Measurements from ENCODE around the gene CREBRF. TPM values are rescaled to one million over a fixed set of nuclear protein-coding genes. Genes with fewer than 3 reads are reported as not detected.
A peak's percentile ranks its signal among the peaks of the same experiment; 100 is the strongest.
"Not testable (repeated sequence)": the region's sequence is repeated elsewhere in the genome, so short reads cannot be mapped to it uniquely, and the experiment has no call there.

CREBRF gene
- polyA plus RNA-seq, 4 donors: 16.1 to 26.0 (median 20.7) TPM

DNA sequence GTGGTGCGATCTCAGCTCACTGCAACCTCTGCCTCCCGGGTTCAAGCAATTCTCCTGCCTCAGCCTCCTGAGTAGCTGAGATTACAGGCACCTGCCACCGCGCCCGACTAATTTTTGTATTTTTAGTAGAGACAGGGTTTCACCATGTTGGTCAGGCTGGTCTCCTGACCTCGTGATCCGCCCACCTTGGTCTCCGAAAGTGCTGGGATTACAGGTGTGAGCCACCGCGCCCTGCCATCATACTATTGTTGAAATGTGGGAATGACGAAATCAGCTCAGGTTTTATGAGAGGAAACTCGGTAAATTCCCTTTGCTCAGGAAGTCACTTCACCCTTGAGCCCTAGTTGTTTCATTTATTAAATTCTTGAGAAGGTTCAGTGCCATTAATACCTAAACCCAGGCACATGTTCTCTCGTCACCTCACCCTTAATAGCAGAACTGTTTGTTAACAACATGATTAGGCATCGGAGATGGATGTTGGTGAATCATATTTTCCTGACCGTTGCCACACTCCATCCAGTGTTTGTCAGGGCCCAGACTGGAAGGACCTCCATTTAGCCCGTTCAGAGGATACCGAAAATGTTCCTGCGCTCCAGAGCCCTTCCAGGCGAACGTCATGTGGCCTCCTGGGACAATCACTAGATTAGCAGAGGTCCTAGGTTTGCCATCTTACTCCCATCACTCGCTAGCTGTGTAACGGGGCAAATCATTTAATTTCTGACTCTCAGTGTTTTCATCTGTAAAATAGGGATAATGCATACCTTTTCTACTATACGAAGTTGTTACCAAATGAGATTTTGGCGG is 20.0 kb upstream of the CREBRF start:
- DNase-seq (ENCODE audit: low read depth in 4 of 4, low spot score in 3 of 4): no peak

DNA sequence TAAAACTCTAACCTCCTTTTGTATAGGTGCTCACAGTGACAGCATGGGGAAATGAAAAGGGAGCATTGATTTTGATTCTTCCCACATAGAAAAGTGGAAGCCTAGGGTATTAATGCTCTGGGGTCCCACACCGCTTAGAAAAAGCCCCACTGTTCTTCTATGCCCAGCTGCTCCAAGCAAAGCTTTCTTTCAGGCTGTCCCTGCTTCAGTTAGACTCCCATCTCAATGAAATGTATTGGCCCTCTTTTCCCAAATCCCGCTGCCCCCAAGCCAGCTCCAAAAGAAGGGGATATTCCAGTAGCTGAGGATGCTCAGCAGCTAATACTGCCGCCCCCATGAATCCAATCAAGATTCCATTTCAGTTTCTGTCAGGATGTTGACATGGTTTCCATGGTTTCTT is 17.0 kb upstream of the CREBRF start:
- no peak for DNase-seq (ENCODE audit: low read depth in 4 of 4, low spot score in 3 of 4)

DNA sequence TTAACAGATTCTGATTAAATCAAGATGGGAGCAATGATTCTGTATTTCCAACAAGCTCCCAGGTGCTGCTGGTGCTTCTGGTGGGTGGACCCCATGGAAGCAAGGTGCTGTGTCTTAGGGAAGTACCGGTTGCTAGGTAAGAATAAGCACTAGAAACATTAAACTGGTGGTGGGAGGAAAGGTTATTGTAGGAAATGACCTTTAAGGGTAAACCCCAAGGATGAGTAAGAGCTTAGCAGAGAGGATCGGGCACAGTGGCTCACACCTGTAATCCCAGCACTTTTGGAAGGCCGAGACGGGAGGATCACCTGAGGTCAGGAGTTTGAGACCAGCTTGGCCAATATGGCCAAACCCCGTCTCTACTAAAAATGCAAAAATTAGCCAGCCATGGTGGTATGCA is 16.2 kb upstream of the CREBRF start:
- DNase-seq (ENCODE audit: low read depth in 4 of 4, low spot score in 3 of 4): no peak

DNA sequence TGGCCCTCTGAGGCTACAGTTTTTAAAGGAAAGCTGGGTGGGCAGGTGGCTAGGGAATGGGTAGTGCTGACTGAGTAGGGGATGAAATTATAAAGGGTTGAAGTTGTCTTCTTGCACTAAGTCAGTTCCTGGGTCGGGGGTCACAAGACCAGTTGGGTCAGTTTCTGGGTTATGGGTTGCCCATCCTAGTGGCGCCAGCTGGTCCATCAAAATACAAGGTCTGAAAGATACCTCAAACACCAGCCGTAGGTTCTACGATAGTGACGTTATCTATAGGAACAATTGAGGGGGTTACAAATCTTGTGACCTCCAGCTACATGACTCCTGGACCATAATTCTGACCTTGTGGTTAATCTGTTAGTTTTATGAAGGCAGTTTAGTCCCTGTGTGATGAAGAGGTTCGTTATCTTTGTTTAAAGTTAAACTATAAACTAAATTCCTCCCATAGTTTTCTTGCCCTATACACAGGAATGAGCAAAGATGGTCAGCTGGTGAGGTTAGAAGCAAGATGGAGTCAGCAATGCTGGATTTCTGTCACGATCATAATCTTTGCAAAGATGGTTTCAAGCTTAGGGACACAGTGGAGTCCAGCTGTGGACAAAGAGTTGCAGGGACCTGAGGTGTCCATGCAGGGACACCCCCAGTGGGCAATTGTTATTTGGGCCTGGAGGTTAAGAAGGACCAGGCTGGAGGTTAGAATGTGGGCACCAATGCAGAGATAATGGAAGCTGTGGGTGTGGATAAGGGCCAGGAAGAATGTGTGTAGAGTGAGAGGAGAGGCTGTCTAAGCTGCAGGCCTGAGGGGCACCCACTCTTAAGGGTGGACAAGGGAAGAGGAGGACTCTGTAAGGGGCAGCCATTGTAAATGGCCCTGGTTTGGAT is 14.0 kb upstream of the CREBRF start:
- DNase-seq (ENCODE audit: low read depth in 4 of 4, low spot score in 3 of 4): no peak

DNA sequence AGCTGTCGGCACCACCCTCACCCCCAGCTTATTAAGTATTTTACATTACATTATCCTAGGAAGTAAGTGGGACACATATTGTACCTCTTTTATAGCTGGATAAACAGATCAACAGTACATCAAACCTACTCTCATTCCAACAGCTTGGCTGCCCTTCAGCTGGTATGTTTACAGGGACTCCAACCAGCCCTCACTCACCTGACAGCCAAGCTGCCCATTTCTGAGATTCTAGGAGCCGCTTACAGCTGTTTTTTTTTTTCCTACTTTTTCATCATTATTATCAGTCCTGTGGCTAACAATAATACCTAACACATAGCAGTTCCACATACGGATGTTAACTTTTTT is 13.4 kb upstream of the CREBRF start:
- DNase-seq (ENCODE audit: low read depth in 4 of 4, low spot score in 3 of 4): no peak

DNA sequence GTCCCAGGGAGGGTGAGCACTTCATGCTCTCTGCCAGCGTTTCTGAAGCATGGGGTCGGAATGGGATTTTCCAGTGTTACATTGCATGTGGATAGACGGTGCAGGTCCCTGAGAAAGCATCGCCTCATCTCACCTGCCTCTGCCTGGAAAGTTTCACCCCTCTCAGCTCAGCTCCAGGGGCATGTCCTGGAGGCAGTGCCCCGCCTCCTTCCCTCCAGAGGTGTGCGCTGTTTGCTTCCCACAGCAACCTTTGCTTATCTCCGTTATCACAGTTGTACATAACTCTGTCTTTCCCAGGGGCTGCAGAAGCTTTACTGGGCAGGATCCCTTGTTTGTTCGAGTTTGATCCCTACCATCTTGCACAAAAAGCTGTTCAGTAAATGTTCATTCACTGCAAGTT is 10.7 kb upstream of the CREBRF start:
- DNase-seq (ENCODE audit: low read depth in 4 of 4, low spot score in 3 of 4): no peak

DNA sequence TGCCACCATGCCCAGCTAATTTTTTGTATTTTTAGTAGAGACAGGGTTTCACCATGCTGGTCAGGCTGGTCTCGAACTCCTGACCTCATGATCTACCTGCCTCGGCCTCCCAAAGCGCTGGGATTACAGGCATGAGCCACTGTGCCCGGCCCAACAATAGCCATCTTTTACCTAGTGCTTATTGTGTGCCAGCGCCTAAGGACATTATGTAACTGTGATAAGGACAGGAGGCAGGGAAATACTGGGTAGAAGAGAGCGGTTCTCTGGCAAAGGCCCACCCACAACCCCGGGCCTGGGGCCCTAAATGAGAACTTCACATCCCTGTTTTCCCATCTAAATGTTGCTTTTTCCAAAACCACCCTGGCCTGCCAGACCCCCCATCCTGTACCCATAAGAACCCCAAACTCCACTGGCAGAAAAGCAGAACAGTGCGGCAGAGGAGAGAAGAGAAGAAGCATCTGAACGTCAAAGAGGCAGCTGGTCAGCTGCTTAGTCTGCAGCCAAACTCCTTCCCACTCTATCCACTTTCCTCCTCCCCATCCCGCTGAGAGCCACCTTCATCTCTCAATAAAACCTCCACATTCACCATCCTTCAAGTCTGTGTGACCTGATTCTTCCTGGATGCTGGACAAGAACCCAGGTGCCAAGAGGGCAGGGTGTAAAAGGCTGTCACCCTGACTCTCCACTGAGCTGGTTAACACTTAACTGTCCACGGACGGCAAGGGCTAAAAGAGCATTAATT is 8.9 kb upstream of the CREBRF start:
- DNase-seq (ENCODE audit: low read depth in 4 of 4, low spot score in 3 of 4): not testable (repeated sequence)

DNA sequence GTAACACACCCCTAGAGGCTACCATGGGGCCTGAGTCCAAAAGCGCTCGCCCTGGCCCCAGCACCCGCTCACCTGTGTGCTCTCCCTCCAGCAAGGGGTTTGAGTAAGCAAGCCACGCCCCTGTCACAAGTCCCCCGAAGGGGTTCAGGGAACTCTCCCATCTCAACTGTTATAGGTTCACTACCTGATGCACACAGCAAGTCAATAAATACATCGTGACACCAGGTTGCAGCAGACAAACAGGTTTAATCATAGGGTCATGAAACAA is 8.4 kb upstream of the CREBRF start:
- no peak for DNase-seq (ENCODE audit: low read depth in 4 of 4, low spot score in 3 of 4)

DNA sequence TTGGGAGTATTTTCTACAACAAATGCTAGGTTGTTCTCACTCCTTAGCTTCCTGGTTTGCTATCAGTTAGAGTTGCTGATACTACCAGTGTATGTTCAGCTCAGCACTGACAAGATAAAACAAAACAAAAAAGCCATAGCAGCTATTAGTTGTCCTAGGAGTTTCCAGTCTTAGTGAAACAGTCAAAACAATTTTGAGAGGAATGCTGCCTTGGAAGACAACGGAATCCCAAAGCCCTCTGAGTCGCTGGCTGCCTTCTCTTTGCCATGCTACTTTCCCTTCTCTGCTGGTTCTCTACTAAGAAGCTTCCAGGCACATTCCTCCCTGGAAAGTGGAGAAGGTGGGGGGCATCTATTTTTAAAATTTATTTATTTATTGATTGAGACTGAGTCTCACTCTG is 5.4 kb upstream of the CREBRF start:
- no peak for DNase-seq (ENCODE audit: low read depth in 4 of 4, low spot score in 3 of 4)

DNA sequence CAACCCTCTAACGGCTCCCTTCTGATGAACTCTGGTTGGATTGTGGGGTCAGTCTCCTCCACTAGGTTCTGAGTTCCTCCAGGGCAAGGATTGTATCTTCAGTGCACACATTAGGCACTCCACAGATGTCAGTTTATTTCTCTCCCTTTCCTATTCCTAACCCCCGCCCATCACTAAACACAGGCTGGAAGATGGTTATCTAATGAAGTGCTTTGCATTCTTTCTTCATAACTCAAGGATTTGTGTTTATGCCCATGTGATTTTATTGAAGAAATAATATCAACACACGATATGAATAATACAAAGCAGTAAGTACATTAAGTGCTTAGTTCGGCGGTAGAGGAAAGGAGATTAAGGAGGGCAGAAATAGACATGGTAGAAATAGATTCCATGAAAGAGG is 4.4 kb upstream of the CREBRF start:
- DNase-seq (ENCODE audit: low read depth in 4 of 4, low spot score in 3 of 4): no peak

DNA sequence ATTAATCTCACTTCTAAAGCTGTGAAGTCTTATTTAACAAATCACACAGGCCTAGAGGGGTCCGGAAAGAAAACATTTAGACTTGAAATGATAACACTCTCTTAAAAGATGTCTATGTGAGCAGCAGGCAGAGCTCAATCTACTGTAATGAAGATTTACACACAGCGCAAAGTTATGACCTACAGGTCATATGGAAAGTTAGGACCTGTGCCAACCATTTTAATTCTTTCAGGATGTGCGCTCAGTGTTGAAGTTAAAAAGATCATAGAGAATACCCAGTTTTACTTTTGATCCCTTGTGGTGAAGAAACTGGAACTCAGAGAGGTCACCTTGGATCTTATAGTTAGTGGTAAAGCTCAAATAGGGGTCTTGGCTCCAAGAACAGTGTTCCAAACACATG is 3.1 kb upstream of the CREBRF start:
- DNase-seq (ENCODE audit: low read depth in 4 of 4, low spot score in 3 of 4): no peak

DNA sequence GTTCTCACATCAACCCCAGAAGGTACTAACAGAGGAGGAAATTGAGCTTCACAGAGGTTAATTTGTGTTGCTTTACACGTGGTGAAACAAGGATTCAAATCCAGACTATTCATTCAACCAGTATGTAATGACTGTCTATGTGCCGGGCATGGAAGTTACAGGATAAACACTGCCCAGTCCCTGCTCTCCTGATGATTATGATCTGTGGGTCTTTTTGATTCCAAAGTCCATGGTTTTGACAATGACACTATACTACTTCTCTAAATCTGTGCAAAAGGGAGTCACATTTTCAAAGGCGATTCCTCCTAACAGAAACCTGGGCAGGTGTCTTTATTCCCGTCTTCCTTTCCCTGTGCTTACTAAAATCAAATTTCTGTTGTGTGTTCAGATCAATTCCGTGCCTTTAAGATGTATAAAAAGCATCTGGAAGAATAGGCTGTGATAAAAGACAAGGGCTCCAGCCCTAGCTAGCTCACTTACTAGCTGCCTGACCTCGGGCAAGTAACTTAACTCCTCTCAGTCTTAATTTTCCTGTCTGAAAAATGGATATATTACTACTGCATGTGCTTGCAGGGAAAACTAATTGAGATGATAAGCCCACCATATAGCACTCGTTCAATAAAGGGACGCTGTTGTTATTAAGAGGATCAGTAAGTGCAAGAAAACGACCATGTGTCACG is 970 bp upstream of the CREBRF start:
- DNase-seq (ENCODE audit: low read depth in 4 of 4, low spot score in 3 of 4): no peak

DNA sequence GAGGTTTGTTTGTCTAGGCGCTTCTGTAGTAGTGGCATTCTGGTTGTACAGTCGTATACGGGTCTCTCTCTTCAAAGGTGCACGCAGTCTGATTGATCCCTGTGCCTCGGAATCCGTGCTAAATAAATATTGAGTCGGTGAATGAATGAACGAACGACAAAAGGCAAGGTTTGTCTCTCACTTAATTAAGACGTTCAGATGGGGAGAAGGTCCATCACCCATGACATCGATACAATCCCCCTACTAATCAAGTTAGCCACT is 500 bp upstream of the CREBRF start:
- DNase-seq (ENCODE audit: low read depth in 4 of 4, low spot score in 3 of 4): no peak

DNA sequence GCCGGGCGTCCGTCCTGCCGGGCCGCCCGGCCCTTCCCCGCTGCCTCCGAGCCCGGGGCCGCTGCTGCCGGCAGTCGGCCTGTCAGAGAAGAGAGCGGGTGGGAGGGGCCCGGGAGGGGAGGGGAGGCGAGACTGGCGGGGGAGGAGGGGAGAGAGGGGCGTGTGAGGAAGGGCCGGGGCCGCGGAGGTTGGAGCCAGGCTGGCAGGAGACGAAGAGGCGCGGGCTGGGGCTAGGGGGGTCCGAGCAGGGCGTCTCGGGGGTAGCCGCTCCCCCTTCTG is 570 bp downstream of the CREBRF start:
- no peak for DNase-seq (ENCODE audit: low read depth in 4 of 4, low spot score in 3 of 4)

DNA sequence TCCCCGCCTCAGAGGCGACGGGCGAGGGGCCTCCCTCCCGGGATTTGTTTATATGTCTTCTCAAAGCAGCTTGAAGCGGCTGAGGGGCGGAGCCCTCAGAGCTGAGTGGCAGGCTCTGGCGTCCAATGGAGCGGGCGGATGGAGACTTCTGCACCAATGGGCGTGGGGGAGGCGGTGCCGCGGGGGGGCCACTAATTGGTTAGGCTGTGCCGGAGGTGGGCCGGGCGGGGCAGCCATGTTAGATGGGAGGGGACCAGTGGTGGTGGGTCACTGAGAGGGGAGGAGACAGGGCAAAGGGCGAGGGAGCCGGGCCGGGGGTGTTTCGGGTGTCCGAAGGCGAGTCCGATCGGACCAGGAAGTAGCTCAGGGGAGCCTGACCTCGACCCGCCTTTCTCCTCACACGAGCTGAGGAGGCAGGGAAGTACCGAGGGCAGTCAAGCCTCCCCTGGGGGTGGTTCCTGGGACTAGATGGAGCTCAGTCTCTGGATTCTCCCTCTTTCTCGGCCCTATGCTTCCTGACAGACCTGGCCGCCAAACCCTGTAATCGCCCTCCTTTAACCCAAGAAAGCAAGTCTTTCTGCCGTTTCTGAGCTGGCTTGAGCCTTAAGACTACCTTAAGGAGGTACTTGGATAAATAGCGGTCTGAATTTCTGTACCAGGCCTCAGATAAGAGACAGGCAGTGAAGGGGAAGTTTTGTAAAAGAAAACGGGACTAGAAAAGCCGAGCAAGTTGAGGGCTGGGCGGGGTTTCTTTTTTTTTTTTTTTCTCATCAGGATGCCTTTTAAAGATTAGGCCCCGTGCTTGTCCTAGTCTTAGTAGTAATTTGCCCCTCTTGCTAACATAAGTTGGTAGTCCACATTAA is 1.1 kb downstream of the CREBRF start:
- peak; percentile 97 to 98 (median 97) for DNase-seq (ENCODE audit: low read depth in 4 of 4, low spot score in 3 of 4)

DNA sequence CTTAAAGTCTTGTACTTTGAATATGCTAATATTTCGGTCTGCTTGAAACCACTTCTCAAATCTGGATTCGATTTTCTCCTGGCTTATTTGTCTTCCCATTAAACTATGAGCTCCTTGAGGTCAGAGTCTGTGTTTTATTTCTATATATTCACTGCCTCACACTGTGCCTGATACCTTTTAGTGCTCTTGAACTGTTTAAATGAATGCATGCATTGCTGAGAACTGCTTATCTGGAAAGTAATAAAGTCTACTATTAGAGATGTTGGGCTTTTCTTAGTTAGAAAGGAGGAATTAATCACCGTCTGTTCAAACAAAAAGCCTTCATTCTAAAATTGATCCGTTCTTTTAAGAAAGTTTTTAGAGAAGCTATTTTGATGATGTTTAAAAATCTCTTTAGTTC is 6.0 kb downstream of the CREBRF start:
- no peak for DNase-seq (ENCODE audit: low read depth in 4 of 4, low spot score in 3 of 4)

DNA sequence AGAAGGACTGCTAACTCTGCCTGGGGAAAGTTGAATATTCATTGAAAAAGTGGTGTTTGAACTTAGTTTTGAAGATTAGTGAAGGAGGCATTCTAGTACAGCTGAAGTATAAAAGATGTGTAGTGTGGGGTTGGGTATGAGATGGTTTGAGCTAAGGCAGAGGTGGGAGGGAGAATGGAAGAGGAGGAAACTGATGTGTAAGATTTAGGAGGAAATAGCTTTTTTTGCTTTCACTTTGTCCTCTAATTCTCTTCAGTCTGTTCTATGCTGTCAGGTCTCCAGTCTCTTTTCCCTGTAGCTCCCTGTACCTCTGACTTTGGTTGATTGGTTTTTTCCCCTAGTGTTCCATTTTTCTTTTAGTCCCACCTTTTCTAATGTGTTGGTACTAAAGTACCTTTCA is 9.0 kb downstream of the CREBRF start:
- no peak for DNase-seq (ENCODE audit: low read depth in 4 of 4, low spot score in 3 of 4)

DNA sequence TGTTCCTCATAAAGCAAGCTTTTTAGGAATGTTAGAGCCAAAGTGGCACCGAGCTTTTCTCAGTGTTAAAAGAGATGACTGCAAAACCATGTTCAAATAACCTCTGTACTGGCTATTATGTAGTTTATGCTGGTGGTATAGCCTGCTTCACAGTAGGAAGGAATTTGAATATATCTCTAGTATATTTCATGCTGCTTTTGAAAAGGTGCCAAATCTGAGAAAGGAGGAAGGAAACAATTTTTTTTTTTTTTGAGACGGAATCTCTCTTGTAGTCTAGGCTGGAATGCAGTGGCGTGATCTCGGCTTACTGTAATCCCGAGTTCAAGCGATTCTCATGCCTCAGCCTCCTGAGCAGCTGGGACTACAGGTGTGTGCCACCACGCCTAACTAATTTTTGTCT is 13.5 kb downstream of the CREBRF start:
- no peak for DNase-seq (ENCODE audit: low read depth in 4 of 4, low spot score in 3 of 4)

DNA sequence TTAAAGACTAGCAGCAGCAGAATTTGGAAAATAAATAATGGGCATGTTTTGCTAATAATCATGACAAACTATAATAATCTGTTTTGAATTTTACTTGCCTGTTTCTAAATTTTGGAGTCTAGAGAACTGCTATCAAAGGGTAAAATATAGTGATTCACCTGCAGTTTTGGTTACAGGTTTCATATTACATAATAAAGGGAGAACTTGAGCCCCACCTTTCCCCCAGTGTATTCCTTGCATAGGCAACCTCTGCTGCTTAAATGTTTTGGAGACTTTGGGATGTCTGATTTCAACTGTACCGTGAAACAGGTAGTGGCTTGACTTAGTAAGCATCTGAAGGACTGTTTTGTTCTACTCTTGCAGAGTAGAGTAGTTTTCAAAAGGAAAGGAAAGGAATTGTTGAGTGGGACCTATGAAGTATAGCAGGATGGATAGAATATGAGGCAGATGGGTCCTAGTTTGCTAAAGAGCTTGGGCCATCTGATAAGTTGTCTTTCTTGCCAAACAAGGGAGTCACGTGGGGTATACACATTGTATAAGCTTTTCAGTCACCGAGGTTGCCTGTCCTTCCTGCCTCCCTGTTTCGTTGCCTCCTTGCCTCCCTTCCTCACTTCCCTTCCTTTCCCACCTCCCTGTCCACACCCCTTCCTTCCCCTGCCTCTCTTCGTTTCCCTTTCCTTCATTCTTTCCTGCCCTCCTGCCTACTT is 19.1 kb downstream of the CREBRF start:
- DNase-seq (ENCODE audit: low read depth in 4 of 4, low spot score in 3 of 4): no peak

DNA sequence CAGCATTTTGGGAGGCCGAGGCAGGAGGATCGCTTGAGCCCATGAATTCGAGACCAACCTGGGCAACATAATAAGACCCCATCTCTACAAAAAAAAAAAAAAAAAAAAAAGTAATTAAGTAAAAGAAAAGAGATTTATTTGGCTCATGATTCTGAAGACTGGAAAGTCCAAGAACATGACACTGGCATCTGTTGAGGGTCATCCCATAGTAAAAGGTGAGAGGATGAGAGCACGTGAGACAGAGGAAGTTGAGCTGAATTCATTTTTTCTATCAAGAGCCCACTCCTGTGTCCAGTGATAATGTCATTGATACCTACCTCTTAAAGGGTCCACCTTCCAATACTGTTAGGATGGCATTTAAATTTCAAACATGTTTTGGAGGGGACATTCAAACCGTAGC is 19.8 kb downstream of the CREBRF start:
- no peak for DNase-seq (ENCODE audit: low read depth in 4 of 4, low spot score in 3 of 4)

Data from left renal pelvis (tissue), 4 donors.